K562 (cell line): ENCODE data around the gene PPIH. TPM values are rescaled to one million over a fixed set of nuclear protein-coding genes. Genes with fewer than 3 reads are reported as not detected.

Source experiments
- BMI1 ChIP-seq: fragments of 150-350 bp; IDR thresholded peaks from 2 replicates; pipeline ENCODE4 v1.6.1; 2014; ENCODE audit warnings: low read length
- CHD4 ChIP-seq: fragments of 200-600 bp; sonication (generic); IDR thresholded peaks from 3 replicates; pipeline ENCODE4 v1.6.1; 2012; ENCODE audit warnings: low read depth, mild to moderate bottlenecking, mixed read lengths, low read length, inconsistent platforms; ENCODE audit not compliant: insufficient read depth, insufficient replicate concordance, poor library complexity, severe bottlenecking
- DIDO1 ChIP-seq: fragments of 450-650 bp; IDR thresholded peaks from 2 replicates; pipeline ENCODE4 v1.6.1; 2016; ENCODE audit warnings: low read depth, missing biosample characterization, missing genetic modification characterization
- EGR1 ChIP-seq: fragments of 450-650 bp; conservative IDR thresholded peaks from 2 replicates; pipeline ENCODE4 v1.6.1; 2017; ENCODE audit warnings: mild to moderate bottlenecking
- ETV6 ChIP-seq, 3 experiments: fragments of 150-350 bp in 1 of 3; sonication (generic) in 1 of 3; formaldehyde crosslinking in 1 of 3; IDR thresholded peaks; 2 replicates each; pipeline versions ENCODE4 v1.6.1 to v1.8.0; 2014 to 2022; ENCODE audit warnings: borderline replicate concordance in 2 of 3, low read depth in 2 of 3, antibody characterized with exemption in 1 of 3, low read length in 1 of 3, mild to moderate bottlenecking in 1 of 3, missing genetic modification reagents in 1 of 3
- JUND ChIP-seq, 2 experiments: IDR thresholded peaks; 2 replicates in 1 of 2; 3 replicates in 1 of 2; pipeline ENCODE4 v1.6.1; 2011; ENCODE audit warnings: borderline replicate concordance in 2 of 2, low read depth in 2 of 2, low read length in 2 of 2, improper control_type of control experiment in 1 of 2, missing biosample characterization in 1 of 2, missing genetic modification characterization in 1 of 2, missing genetic modification reagents in 1 of 2
- KHSRP ChIP-seq: fragments of 450-650 bp; IDR thresholded peaks from 2 replicates; pipeline ENCODE4 v1.6.1; 2017
- MLLT1 ChIP-seq, 2 experiments: fragments of 450-650 bp; IDR thresholded peaks; 2 replicates each; pipeline ENCODE4 v1.6.1; 2016
- OTX1 ChIP-seq: fragments of 450-650 bp; formaldehyde crosslinking; IDR thresholded peaks from 2 replicates; pipeline ENCODE4 v1.4.0; 2022; ENCODE audit warnings: mild to moderate bottlenecking
- PATZ1 ChIP-seq: fragments of 250-450 bp; sonication (Bioruptor Pico); IDR thresholded peaks from 2 replicates; pipeline ENCODE4 v1.5.0; 2020; ENCODE audit warnings: mild to moderate bottlenecking, borderline replicate concordance
- RBM34 ChIP-seq: fragments of 200-400 bp; formaldehyde crosslinking; IDR thresholded peaks from 2 replicates; pipeline ENCODE4 v1.6.1; 2018; ENCODE audit warnings: low read length, borderline replicate concordance; ENCODE audit not compliant: insufficient read depth
- SP1 ChIP-seq: sonication (generic); formaldehyde crosslinking; IDR thresholded peaks from 2 replicates; pipeline ENCODE4 v1.8.1; 2022; ENCODE audit warnings: mild to moderate bottlenecking, missing genetic modification reagents
- U2AF2 ChIP-seq: fragments of 200-400 bp; formaldehyde crosslinking; optimal IDR thresholded peaks from 2 replicates; pipeline ENCODE3; 2017; ENCODE audit warnings: low read depth, mild to moderate bottlenecking, low read length
- ZNF277 ChIP-seq: fragments of 250-450 bp; sonication (Bioruptor Pico); IDR thresholded peaks from 2 replicates; pipeline ENCODE4 v1.8.0; 2022; ENCODE audit warnings: inconsistent platforms, mild to moderate bottlenecking, moderate library complexity, borderline replicate concordance
- ZNF79 ChIP-seq: fragments of 250-450 bp; sonication (Bioruptor Pico); IDR thresholded peaks from 2 replicates; pipeline ENCODE4 v1.4.0; 2020; ENCODE audit warnings: low read depth, mild to moderate bottlenecking, moderate library complexity
- polyA plus RNA-seq, 8 experiments: library from polyadenylated mRNA; depleted of rRNA in 4 of 8; stranded (reverse) in 5 of 8; unstranded in 3 of 8; fragments of >200 nt; fragmentation: Nextera tagmentation in 2 of 8; fragmentation: Illumina TruSeq in 1 of 8; extraction: Ambion mirVana in 2 of 8; extraction: Trizol in 1 of 8; gene quantifications; 2 replicates each; pipeline versions ENCODE4 v1.2.1 to v1.2.3, GENCODE V29; 2011 to 2014; ENCODE audit warnings: inconsistent platforms in 1 of 8, missing spikeins in 1 of 8
- total RNA-seq, 7 experiments: library from RNA; depleted of rRNA in 6 of 7; stranded (reverse); fragments of >200 nt in 6 of 7; fragmentation: Illumina TruSeq in 2 of 7; extraction: Trizol in 2 of 7; gene quantifications; 2 replicates each; pipeline versions ENCODE4 v1.2.1 to v1.2.3, GENCODE V29; 2011 to 2021; ENCODE audit warnings: low replicate concordance in 1 of 7

Gene PPIH
- total and polyA plus RNA-seq, 9 of the 15 experiments (the other 6 are each of a cell fraction or from before 2014, with no cell fraction given): 197 to 470 (median 277) TPM

- TF ChIP-seq ZNF277 (CRISPR knock-in tag) (no peak), U2AF2 (no peak), DIDO1 (tag) (no peak), MLLT1 (IDR thresholded peaks at IDR 0.05) (no peak), KHSRP (no peak), EGR1 (no peak), CHD4 (no peak), JUND (IDR thresholded peaks at IDR 0.05; ENCODE audit: borderline replicate concordance, low read depth, low read length) (no peak), JUND (tag; IDR thresholded peaks at IDR 0.05; ENCODE audit: borderline replicate concordance, low read depth, low read length) (no peak), SP1 (no peak), RBM34 (no peak), ZNF79 (CRISPR knock-in tag) (no peak), PATZ1 (no peak), OTX1 (CRISPR knock-in tag) (no peak), ETV6 (IDR thresholded peaks at IDR 0.05; ENCODE audit: borderline replicate concordance in 1 of 2, low read depth in 2 of 2, low read length in 1 of 2) (no peak), ETV6 (CRISPR knock-in tag; IDR thresholded peaks at IDR 0.05; ENCODE audit: borderline replicate concordance) (no peak), BMI1 (no peak)
These were observed 41.8 kb downstream of the PPIH start (continued) for GRCh38 chr1:42700006-42700405.
